Measurements from ENCODE around the gene SLPI.

The SLPI gene

GRCh38 chr20:45269754-45270270 is 15.4 kb upstream of the SLPI start:
- no peak for DNase-seq

GRCh38 chr20:45269056-45269455 is 14.7 kb upstream of the SLPI start:
- DNase-seq = no peak

GRCh38 chr20:45268531-45268930 is 14.2 kb upstream of the SLPI start:
- DNase-seq = no peak

- no peak for DNase-seq
Measured at GRCh38 chr20:45266977-45267376, 12.6 kb upstream of the SLPI start.

GRCh38 chr20:45263556-45264266 is 9.3 kb upstream of the SLPI start:
- no peak for DNase-seq

GRCh38 chr20:45258664-45259063 is 4.3 kb upstream of the SLPI start:
- DNase-seq = no peak

GRCh38 chr20:45258259-45258658 is 3.9 kb upstream of the SLPI start:
- DNase-seq = no peak

- DNase-seq = no peak
Measured at GRCh38 chr20:45257711-45258110, 3.3 kb upstream of the SLPI start.

- no peak for DNase-seq
Measured at GRCh38 chr20:45257161-45257560, 2.8 kb upstream of the SLPI start.

- no peak for DNase-seq
Measured at GRCh38 chr20:45253261-45253660, 1.1 kb downstream of the SLPI start.

- no peak for DNase-seq
Measured at GRCh38 chr20:45251884-45252560, 2.3 kb downstream of the SLPI start.

- no peak for DNase-seq
Measured at GRCh38 chr20:45248609-45249008, 5.8 kb downstream of the SLPI start.

GRCh38 chr20:45247865-45248264 is 6.5 kb downstream of the SLPI start:
- DNase-seq = no peak

GRCh38 chr20:45246109-45246508 is 8.3 kb downstream of the SLPI start:
- no peak for DNase-seq

GRCh38 chr20:45238139-45238538 is 16.2 kb downstream of the SLPI start:
- no peak for DNase-seq

- no peak for DNase-seq
Measured at GRCh38 chr20:45235995-45236394, 18.4 kb downstream of the SLPI start.

- no peak for DNase-seq
Measured at GRCh38 chr20:45230631-45231030, 23.7 kb downstream of the SLPI start.

- no peak for DNase-seq
Measured at GRCh38 chr20:45229264-45230056, 24.9 kb downstream of the SLPI start.

GRCh38 chr20:45226287-45226686 is 28.1 kb downstream of the SLPI start:
- no peak for DNase-seq

- no peak for DNase-seq
Measured at GRCh38 chr20:45223136-45223535, 31.2 kb downstream of the SLPI start.

GRCh38 chr20:45221076-45221475 is 33.3 kb downstream of the SLPI start, which contains the start of gene SEMG2:
Gene SEMG2 (plus strand): TSS chr20:45221373. CDS start chr20:45221390, 17 bp downstream.
- DNase-seq = no peak

GRCh38 chr20:45218636-45219035 is 35.7 kb downstream of the SLPI start:
- DNase-seq = no peak

- DNase-seq = no peak
Measured at GRCh38 chr20:45218124-45218523, 36.2 kb downstream of the SLPI start.

Measured in activated gamma-delta T cell (primary cell).